HL-60 (cell line): ENCODE measurements around the gene PHKA1.

Experiments used
- DNase-seq, 2 experiments: peaks; one replicate each; pipeline ENCODE4 v3.0.0-alpha.2; 2010 to 2020; ENCODE audit warnings: low read depth in 1 of 2, low spot score in 1 of 2
- H3K27ac ChIP-seq: fragments of 250-450 bp; sonication (Bioruptor Pico); replicated peaks from 2 replicates; pipeline ENCODE4 v1.5.1; 2020; ENCODE audit warnings: mild to moderate bottlenecking, moderate library complexity
- H3K27me3 ChIP-seq: fragments of 250-450 bp; sonication (Bioruptor Pico); 2 replicates; pipeline ENCODE4 v1.5.1; 2021; ENCODE audit warnings: mild to moderate bottlenecking, moderate library complexity; ENCODE audit not compliant: insufficient read depth, poor library complexity, severe bottlenecking
- H3K4me3 ChIP-seq: replicated peaks from 2 replicates; pipeline ENCODE4 v1.5.1; 2011; ENCODE audit warnings: mild to moderate bottlenecking, control low read depth, low read length; ENCODE audit not compliant: insufficient read depth
- GABPA ChIP-seq: IDR thresholded peaks from 2 replicates; pipeline ENCODE4 v1.6.1; 2012; ENCODE audit warnings: low read depth
- POLR2AphosphoS5 ChIP-seq: IDR thresholded peaks from 2 replicates; pipeline ENCODE4 v1.6.1; 2012; ENCODE audit warnings: low read depth
- SPI1 ChIP-seq: IDR thresholded peaks from 2 replicates; pipeline ENCODE4 v1.6.1; 2012; ENCODE audit warnings: low read depth, mild to moderate bottlenecking, borderline replicate concordance
- TF ChIP-seq, protein P1 (sequence below): IDR thresholded peaks from 2 replicates; pipeline ENCODE4 v1.6.1; 2012; ENCODE audit warnings: low read depth; ENCODE audit not compliant: insufficient replicate concordance
- TF ChIP-seq, protein P2 (sequence below): IDR thresholded peaks from one replicate; pipeline ENCODE4 v1.5.1; 2011; ENCODE audit warnings: low read length, control low read depth, inconsistent platforms; ENCODE audit not compliant: insufficient read depth

Gene PHKA1

DNA sequence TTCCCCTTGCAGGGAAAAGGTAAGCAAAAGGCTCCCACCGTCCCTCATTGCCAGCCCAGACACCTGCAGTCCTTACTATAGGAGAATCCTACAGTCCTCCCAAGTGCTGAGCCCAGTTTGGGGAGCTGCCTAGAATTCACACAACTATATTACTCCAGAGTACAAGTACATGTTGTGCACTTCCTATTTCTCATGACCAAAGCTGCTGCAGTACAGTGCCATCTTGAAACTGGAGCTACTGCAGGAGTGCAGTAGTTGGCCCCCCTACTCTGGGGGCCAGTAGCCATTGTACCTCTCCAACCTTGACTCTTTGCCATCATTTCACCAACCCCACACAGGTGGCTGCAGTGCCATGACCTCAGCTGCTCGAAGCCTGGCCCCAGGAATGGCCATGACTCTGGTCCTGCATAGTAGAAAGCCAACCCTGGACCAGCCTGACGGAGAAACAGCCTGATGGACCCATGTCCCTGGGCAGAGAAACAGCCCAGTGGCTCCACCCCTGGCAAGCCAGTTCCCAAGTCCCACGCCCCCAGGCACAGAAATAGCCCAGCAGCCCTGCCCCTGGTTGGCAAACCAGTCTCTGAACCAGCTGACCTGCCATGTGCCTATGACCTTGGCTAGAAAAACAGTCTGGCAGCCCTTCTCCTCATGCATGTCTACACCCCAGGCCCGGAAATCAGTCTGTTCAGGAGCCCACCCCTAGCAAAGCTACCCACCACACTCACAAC lies 51.9 kb downstream of the PHKA1 start:
- Histone ChIP-seq H3K4me3 (no peak overlapping the region), H3K27me3 (peaks cover 5% of the 10 kb centered on the region)
- TF ChIP-seq, protein P1, sequence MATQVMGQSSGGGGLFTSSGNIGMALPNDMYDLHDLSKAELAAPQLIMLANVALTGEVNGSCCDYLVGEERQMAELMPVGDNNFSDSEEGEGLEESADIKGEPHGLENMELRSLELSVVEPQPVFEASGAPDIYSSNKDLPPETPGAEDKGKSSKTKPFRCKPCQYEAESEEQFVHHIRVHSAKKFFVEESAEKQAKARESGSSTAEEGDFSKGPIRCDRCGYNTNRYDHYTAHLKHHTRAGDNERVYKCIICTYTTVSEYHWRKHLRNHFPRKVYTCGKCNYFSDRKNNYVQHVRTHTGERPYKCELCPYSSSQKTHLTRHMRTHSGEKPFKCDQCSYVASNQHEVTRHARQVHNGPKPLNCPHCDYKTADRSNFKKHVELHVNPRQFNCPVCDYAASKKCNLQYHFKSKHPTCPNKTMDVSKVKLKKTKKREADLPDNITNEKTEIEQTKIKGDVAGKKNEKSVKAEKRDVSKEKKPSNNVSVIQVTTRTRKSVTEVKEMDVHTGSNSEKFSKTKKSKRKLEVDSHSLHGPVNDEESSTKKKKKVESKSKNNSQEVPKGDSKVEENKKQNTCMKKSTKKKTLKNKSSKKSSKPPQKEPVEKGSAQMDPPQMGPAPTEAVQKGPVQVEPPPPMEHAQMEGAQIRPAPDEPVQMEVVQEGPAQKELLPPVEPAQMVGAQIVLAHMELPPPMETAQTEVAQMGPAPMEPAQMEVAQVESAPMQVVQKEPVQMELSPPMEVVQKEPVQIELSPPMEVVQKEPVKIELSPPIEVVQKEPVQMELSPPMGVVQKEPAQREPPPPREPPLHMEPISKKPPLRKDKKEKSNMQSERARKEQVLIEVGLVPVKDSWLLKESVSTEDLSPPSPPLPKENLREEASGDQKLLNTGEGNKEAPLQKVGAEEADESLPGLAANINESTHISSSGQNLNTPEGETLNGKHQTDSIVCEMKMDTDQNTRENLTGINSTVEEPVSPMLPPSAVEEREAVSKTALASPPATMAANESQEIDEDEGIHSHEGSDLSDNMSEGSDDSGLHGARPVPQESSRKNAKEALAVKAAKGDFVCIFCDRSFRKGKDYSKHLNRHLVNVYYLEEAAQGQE, result no peak
- TF ChIP-seq POLR2AphosphoS5, result no peak
- TF ChIP-seq, protein P2, sequence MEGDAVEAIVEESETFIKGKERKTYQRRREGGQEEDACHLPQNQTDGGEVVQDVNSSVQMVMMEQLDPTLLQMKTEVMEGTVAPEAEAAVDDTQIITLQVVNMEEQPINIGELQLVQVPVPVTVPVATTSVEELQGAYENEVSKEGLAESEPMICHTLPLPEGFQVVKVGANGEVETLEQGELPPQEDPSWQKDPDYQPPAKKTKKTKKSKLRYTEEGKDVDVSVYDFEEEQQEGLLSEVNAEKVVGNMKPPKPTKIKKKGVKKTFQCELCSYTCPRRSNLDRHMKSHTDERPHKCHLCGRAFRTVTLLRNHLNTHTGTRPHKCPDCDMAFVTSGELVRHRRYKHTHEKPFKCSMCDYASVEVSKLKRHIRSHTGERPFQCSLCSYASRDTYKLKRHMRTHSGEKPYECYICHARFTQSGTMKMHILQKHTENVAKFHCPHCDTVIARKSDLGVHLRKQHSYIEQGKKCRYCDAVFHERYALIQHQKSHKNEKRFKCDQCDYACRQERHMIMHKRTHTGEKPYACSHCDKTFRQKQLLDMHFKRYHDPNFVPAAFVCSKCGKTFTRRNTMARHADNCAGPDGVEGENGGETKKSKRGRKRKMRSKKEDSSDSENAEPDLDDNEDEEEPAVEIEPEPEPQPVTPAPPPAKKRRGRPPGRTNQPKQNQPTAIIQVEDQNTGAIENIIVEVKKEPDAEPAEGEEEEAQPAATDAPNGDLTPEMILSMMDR, result no peak

DNA sequence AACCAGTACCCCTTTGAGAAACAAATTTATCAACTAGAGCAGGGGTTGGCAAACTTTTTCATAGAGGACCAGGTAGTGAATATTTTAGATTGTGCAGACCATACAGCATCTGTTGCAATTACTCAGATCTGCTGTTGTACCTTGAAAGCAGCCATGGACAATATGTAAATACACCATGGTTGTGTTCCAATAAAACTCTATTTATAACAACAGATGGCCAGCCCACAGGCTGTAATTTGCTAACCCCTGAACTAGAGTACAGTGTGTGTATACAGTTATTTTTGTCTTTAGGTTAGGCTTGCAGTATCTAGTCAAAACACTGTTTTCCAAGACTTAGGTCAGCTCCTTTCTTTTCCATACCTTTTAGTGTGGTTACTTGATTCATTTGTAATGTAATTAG lies 54.4 kb downstream of the PHKA1 start:
- no peak for DNase-seq
- no peak overlapping the region for H3K4me3 ChIP-seq
- TF ChIP-seq, protein P1, result no peak
- TF ChIP-seq GABPA (no peak), POLR2AphosphoS5 (no peak), SPI1 (no peak)
- TF ChIP-seq, protein P2, result no peak
- no peaks in the 10 kb centered on the region for H3K27me3 ChIP-seq
- no peak overlapping the region for H3K27ac ChIP-seq

More for the DNA sequence above, 51.9 kb downstream of the PHKA1 start:
- no peak overlapping the region for H3K27ac ChIP-seq
- DNase-seq, result no peak

DNA sequence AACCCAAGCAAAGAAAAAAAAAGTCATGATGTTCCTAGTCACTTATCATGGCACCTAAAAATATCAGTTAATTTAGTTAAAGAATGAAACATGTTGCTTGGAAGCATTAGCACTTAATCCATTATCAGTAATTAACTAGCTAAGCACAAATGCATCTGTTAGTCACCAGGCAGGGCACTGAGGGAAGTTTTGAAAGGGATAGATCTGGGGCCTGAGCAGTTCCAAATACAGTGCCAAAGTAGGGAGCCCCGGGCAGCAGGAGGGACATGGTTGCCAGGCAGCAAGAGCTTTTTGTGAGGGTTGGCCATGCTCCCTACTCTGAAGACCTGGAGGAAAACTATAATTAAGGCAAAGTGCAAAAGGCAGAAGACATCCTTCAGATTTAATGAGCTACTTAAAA lies 62.0 kb downstream of the PHKA1 start:
- TF ChIP-seq, protein P1, result no peak
- TF ChIP-seq, protein P2, result no peak
- TF ChIP-seq SPI1 (no peak), GABPA (no peak), POLR2AphosphoS5 (no peak)
- H3K27ac ChIP-seq, result no peak overlapping the region
- H3K4me3 ChIP-seq, result no peak overlapping the region
- DNase-seq, result no peak
- no peaks in the 10 kb centered on the region for H3K27me3 ChIP-seq
